Heart left ventricle (tissue), 13 donors: ENCODE measurements around the gene PRSS22.
A peak's percentile ranks its signal among the peaks of the same experiment; 100 is the strongest.

Experiments
- CTCF ChIP-seq, 12 donors: fragments of 200-600 bp; sonication (generic) in 4 of 12; IDR thresholded peaks; one replicate each; pipeline versions ENCODE4 v1.5.0 to v1.8.0; 2018 to 2022; ENCODE audit warnings: antibody characterized with exemption in 12 of 12, mild to moderate bottlenecking in 5 of 12
- POLR2A ChIP-seq, 2 donors: fragments of 450-650 bp; IDR thresholded peaks; one replicate each; pipeline ENCODE4 v1.6.1; 2017; ENCODE audit warnings: antibody characterized with exemption in 2 of 2, mild to moderate bottlenecking in 2 of 2, moderate library complexity in 2 of 2
- donor health status: ischemic (EF 13 %, LVEDD 7.1; RV severe dilation, severe dysfunction).
- donor health status: DM: no; HTN: yes; CAD: no.
- donor health status: DM: no; HTN: no; CAD: no.
- donor health status: ischemic (EF 25% LVEDD 6.9; RV normal size, moderate dysfunction).
- donor health status: ischemic (EF 25% LVEDD 5.7; RV mildly dilated, moderate dysfunction).
- donor health status: ischemic (EF 35%, LVEDD 5.7; RV mildly dilated, moderate dysfunction).
- donor health status: nonischemic (EF 11% LVEDD 7.7; RV severe dilation, severe dysfunction).
- donor health status: DM: yes; HTN: yes; CAD: no.
- donor health status: PGD.
- donor health status: ischemic (EF 29% LVEDD 5.4; RV normal size, mild dysfunction).
- donor health status: nonischemic (EF 23%, LVEDD 6.1; RV moderate dilation, normal function).

GRCh38 chr16:2842340-2843000, 15.5 kb downstream of the PRSS22 start:
- TF ChIP-seq CTCF (IDR thresholded peaks at IDR 0.05) = peak; percentile 24 to 68 (median 56)
- no peak for TF ChIP-seq POLR2A (IDR thresholded peaks at IDR 0.05)
